Stimulated activated naive B cell treated with anti-CD40 and anti-IgM and Interleukin-4, amounts not matched to agents 10 μg/mL and 1 μg/mL and 100 μg/mL, for 72 hours (primary cell): ENCODE measurements around the gene ASTN1.

Experiments
- ATAC-seq, 2 donors: fragments of 150-1000 bp; cut with Tn5 transposase; replicated peaks; 2 replicates each; pipeline ENCODE4 v1.10.0; 2021; ENCODE audit warnings: moderate library complexity in 1 of 2
- DNase-seq: peaks from one replicate; pipeline ENCODE4 v3.0.0; 2021
- H3K27ac Mint-ChIP-seq: one replicate; pipeline ENCODE4 v1.8.0; 2022; ENCODE audit warnings: mild to moderate bottlenecking, mixed read lengths
- H3K27me3 Mint-ChIP-seq, 2 donors: one replicate each; pipeline ENCODE4 v1.8.0; 2022; ENCODE audit warnings: mixed read lengths in 2 of 2
- H3K36me3 Mint-ChIP-seq, 2 donors: one replicate each; pipeline ENCODE4 v1.8.0; 2022; ENCODE audit warnings: mixed read lengths in 2 of 2, mild to moderate bottlenecking in 1 of 2
- H3K4me1 Mint-ChIP-seq, 2 donors: one replicate each; pipeline ENCODE4 v1.8.0; 2022; ENCODE audit warnings: mixed read lengths in 2 of 2, mild to moderate bottlenecking in 1 of 2
- H3K4me3 Mint-ChIP-seq, 2 donors: one replicate each; pipeline ENCODE4 v1.8.0; 2022; ENCODE audit warnings: mild to moderate bottlenecking in 2 of 2, mixed read lengths in 2 of 2, moderate library complexity in 1 of 2
- H3K9me3 Mint-ChIP-seq, 2 donors: one replicate each; pipeline ENCODE4 v1.8.0; 2022; ENCODE audit warnings: mixed read lengths in 2 of 2, mild to moderate bottlenecking in 1 of 2

ASTN1 gene

DNA sequence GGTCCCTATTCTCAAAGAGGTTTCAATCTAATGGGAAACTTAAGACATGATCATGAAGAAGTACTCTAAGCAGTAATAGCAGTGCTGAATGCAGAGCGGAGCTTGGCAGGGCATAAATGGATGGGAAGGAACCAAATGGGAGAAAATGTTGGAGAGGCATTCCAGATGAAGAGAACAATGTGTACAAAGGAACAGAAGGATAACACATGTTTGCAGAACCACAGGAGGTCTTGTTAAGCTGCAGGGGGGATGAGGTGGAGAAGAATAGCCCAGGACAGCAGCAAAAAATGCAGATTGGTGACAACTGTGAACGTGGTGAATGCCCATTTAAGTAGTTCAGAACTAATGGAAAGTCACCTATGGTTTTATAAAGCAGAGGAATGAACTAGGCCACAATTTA is 99.1 kb downstream of the ASTN1 start:
- H3K9me3 Mint-ChIP-seq, result peaks cover 0 to 3% of the 10 kb centered on the region in 2 donors
- no peak overlapping the region for H3K27ac Mint-ChIP-seq
- H3K4me3 Mint-ChIP-seq, result no peak overlapping the region
- H3K27me3 Mint-ChIP-seq, result peaks cover 0 to 6% of the 10 kb centered on the region in 2 donors
- H3K36me3 Mint-ChIP-seq, result no peaks in the 10 kb centered on the region
- no peak for ATAC-seq
- DNase-seq, result no peak
- no peaks in the 10 kb centered on the region for H3K4me1 Mint-ChIP-seq

DNA sequence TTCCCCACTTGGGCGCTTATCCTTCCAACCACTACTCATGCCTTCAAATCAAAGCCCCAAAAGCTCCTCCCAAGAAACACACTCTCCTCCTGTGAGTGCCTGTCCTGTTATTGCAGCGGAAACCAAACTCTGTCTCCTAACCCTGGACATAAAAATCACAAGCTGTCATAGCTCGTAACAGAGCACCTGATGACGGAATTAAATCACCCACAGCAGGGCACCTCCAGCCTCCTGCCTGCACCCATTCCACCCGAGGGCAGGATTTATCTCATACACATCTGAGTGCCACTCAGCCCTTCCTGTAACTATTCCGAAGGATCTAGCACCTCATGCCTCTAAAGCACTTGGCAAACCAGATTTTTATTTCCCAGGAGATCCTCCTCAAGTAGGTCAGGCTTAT is 100.9 kb downstream of the ASTN1 start:
- DNase-seq, result no peak
- Mint-ChIP-seq H3K27ac (no peak overlapping the region), H3K27me3 (peaks cover 0 to 6% of the 10 kb centered on the region in 2 donors), H3K4me3 (no peak overlapping the region), H3K36me3 (no peaks in the 10 kb centered on the region), H3K9me3 (peaks cover 0 to 3% of the 10 kb centered on the region in 2 donors), H3K4me1 (no peaks in the 10 kb centered on the region)
- ATAC-seq, result no peak

DNA sequence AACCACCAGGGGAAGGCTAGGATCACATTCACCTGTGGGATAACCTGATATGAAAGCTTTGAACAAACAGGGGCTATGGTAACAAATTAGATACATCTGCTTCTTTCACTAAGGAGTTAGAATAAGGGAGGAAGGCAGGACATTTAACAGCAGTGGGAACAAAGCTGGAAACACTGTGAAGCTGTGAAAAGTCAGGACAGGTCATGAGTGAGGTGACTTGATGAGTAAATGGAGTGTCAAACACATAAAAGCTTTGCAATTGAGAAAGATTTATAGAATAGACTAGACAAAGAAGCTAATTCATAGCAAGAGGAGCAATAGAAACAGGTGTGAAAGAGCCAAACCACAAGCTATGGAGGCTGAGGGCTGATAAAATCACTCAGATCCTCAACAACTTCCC is 110.0 kb downstream of the ASTN1 start:
- DNase-seq (no peak), ATAC-seq (no peak)
- peaks cover 0 to 4% of the 10 kb centered on the region in 2 donors for H3K27me3 Mint-ChIP-seq
- H3K9me3 Mint-ChIP-seq, result no peaks in the 10 kb centered on the region
- peaks cover 0 to 1% of the 10 kb centered on the region in 2 donors for H3K4me1 Mint-ChIP-seq
- no peak overlapping the region for H3K27ac Mint-ChIP-seq
- H3K4me3 Mint-ChIP-seq, result no peak overlapping the region
- H3K36me3 Mint-ChIP-seq, result no peaks in the 10 kb centered on the region

DNA sequence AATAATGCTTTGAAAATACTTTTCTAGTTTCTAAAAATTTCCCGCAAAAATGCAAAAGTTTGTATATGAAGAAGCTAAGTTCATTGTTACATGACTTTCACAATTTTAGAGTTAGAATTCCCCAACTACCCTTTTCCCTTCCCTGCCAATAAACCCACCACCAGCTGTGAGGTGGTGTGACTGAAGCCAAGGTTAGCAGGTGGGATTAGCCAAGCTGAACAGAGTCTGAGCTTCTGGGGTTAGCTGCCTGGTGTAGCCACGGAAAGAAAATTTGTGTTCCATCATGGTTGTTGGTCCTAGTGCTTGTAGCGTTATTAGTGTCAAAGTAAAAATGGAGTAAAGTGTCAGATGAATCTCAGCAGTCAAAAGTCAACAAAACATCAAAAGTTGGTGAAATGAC is 110.9 kb downstream of the ASTN1 start:
- no peaks in the 10 kb centered on the region for H3K9me3 Mint-ChIP-seq
- no peaks in the 10 kb centered on the region for H3K36me3 Mint-ChIP-seq
- ATAC-seq (peak in 1 of 2 donors; percentile 43), DNase-seq (no peak)
- no peak overlapping the region for H3K27ac Mint-ChIP-seq
- H3K27me3 Mint-ChIP-seq, result peaks cover 0 to 7% of the 10 kb centered on the region in 2 donors
- H3K4me1 Mint-ChIP-seq, result peaks cover 0 to 1% of the 10 kb centered on the region in 2 donors
- no peak overlapping the region for H3K4me3 Mint-ChIP-seq

DNA sequence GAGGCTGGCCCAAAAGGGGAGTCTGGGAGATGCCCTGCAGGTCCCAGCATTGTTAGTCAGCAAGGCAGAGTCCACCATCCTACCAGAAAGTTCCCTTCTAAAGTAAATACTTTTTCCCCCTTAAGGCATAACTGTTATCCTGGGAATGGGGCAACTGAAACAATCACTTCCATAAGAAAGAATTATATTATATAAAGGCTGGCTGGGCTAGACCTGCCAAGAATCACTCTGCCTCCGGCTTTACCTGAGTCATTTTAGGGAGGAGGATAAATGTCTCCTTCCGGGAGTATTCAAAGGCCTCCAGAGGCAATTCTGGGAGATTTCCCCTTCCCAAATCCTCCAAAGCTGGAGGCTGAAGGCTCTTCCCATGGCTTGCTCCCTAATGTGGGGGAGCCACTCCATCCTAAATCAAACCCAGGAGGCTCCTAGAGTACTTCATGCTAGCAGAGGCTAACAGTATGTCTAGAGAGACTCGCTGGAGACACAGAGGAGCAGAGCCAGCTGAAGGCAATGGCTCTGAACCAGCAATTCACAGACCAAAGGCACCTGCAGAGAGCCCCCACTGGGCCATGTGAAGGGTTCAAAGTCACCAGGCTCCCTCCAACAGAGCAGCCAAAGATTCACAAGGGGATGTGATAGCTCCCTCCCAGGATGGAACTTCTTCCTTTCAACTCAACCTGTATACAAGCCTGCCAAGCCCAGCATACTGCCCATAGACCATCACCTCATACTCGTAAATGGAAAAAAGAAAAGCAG is 116.0 kb downstream of the ASTN1 start:
- ATAC-seq, result no peak
- H3K9me3 Mint-ChIP-seq, result peaks cover 0 to 4% of the 10 kb centered on the region in 2 donors
- peaks cover 0 to 1% of the 10 kb centered on the region in 2 donors for H3K4me1 Mint-ChIP-seq
- H3K27me3 Mint-ChIP-seq, result peaks cover 3 to 15% of the 10 kb centered on the region in 2 donors
- no peak overlapping the region for H3K4me3 Mint-ChIP-seq
- no peaks in the 10 kb centered on the region for H3K36me3 Mint-ChIP-seq
- H3K27ac Mint-ChIP-seq, result no peak overlapping the region
- DNase-seq, result no peak

DNA sequence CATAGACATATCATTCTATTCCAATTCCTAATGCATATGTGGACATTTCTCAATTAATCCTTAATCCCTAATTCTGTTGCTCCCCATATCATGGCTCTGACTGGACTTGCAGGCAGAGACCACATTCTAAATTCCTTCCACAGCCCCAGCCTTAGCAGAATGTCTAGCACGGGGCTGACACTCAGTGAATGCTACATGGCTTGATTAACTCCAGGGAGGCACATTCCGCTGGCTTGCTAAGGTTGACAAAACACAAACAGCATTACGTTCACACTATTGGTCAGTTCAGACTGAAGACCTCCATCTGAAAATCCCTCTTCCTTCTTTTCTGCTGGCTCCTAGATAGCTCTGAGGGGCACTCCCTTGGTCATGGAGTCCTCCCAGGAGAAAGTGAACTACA is 119.4 kb downstream of the ASTN1 start:
- Mint-ChIP-seq H3K9me3 (peaks cover 0 to 4% of the 10 kb centered on the region in 2 donors), H3K27ac (no peak overlapping the region), H3K36me3 (no peaks in the 10 kb centered on the region), H3K27me3 (peaks cover 3 to 15% of the 10 kb centered on the region in 2 donors), H3K4me1 (no peaks in the 10 kb centered on the region), H3K4me3 (no peak overlapping the region)
- ATAC-seq, result no peak
- DNase-seq, result no peak

DNA sequence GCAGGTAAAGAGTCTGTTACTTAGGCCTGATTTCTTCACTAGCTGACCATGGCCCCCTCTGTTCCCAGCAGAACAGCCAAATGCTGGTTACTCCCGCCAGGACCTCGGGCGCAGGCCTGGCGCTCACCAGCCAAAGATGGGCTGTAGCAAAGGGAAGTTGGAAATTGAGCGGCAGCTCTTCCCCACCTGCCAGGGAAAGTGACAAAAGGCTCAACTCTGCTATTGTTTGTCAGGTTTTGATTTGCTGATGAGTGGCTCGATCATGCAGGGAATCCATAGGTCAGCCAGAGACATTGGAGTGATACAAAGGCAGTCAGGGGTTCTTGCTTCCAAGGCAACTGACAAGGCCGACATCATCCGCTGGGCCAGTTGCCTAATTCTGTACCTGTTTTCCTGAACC is 120.1 kb downstream of the ASTN1 start:
- no peak for DNase-seq
- ATAC-seq, result no peak
- no peak overlapping the region for H3K27ac Mint-ChIP-seq
- no peaks in the 10 kb centered on the region for H3K4me1 Mint-ChIP-seq
- H3K27me3 Mint-ChIP-seq, result peaks cover 7 to 14% of the 10 kb centered on the region in 2 donors
- H3K4me3 Mint-ChIP-seq, result no peak overlapping the region
- peaks cover 0 to 4% of the 10 kb centered on the region in 2 donors for H3K9me3 Mint-ChIP-seq
- no peaks in the 10 kb centered on the region for H3K36me3 Mint-ChIP-seq

DNA sequence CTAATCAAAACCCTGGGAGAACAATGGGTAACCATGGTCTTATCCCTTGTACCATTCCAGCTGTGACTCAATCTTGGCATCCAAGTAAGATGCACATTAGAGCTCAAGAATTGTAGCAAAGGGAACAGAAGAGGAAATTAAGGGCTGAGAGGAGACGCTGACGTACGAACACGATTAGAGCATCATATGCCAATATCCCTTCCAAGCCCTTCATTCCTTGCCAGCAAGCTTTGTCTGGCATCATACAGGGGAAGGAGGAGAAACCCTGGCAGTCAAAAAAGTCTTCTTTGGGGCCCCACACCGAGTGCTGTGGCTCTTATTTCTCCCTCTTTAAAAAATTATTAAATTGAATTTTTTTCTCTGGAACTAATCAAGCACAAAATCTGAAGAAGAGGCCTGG is 120.9 kb downstream of the ASTN1 start:
- Mint-ChIP-seq H3K9me3 (peaks cover 0 to 4% of the 10 kb centered on the region in 2 donors), H3K36me3 (no peaks in the 10 kb centered on the region), H3K27me3 (peaks cover 7 to 13% of the 10 kb centered on the region in 2 donors), H3K4me1 (no peaks in the 10 kb centered on the region), H3K27ac (no peak overlapping the region), H3K4me3 (no peak overlapping the region)
- no peak for DNase-seq
- ATAC-seq, result no peak

DNA sequence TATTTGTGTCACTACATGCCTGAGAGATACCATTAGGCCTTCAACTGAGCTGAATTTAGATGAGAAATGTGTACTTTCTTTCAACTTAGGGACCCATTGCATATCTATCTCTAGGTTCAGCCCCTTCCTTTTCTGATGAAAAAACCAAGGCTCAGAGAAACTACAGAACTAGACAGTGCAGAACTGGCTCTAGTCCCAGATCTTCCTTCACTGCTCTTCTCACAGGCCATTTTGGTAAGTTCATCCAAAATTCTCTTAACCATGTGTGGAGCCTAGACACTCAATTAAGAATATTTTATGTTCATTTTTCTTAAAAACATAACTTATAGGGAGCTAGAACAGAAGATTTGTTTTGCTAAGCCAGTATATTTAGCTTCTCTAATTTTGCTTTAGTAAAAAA is 128.9 kb downstream of the ASTN1 start:
- DNase-seq, result no peak
- Mint-ChIP-seq H3K9me3 (no peaks in the 10 kb centered on the region), H3K27ac (no peak overlapping the region), H3K36me3 (no peaks in the 10 kb centered on the region), H3K4me3 (no peak overlapping the region), H3K4me1 (no peaks in the 10 kb centered on the region), H3K27me3 (peaks cover 10 to 14% of the 10 kb centered on the region in 2 donors)
- no peak for ATAC-seq

DNA sequence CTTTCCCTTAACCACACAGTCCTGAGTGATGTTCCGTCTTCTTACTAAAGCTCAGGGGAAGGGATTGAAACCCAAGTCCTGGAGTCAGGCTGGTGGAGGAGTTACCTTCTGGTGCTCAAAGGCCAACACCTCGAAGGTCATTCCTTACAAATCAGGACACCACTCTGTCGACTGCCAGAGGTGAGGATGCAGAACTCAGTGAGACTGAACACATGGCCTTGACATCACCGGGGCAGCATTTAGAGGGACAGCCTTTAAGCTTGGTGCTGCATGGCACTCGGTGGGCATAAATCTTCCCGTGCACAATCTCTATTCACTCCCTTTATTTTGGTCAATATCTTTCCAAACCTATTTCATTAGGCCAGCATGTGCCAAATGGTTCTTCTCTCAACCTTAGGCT is 130.9 kb downstream of the ASTN1 start:
- Mint-ChIP-seq H3K36me3 (no peaks in the 10 kb centered on the region), H3K9me3 (peaks cover 3% of the 10 kb centered on the region in 2 donors), H3K27ac (no peak overlapping the region), H3K4me1 (no peaks in the 10 kb centered on the region), H3K27me3 (peaks cover 5 to 10% of the 10 kb centered on the region in 2 donors), H3K4me3 (no peak overlapping the region)
- no peak for DNase-seq
- no peak for ATAC-seq

DNA sequence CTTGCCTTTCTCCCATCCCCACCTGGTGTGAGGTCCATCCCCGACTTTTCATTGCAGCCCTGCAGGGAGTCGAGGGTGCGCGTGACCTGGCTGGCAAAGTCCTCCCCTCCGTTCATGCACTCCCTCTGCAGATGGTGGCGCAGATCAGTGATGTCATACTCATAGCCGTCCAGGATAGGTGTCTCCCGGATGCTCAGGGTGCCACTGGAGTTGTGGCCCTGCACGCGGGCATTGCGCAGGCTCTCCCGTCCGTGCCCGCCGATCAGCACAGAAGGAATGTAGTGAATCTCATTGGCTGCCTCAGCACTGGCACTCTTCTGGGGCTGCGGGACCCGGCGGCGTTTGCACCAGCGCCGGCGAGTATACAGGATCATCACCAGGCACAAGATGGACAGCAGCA is 132.1 kb downstream of the ASTN1 start:
- Mint-ChIP-seq H3K27me3 (peaks cover 0 to 6% of the 10 kb centered on the region in 2 donors), H3K27ac (no peak overlapping the region), H3K4me1 (no peaks in the 10 kb centered on the region), H3K4me3 (no peak overlapping the region), H3K36me3 (no peaks in the 10 kb centered on the region), H3K9me3 (peaks cover 3 to 4% of the 10 kb centered on the region in 2 donors)
- DNase-seq, result no peak
- ATAC-seq, result no peak

DNA sequence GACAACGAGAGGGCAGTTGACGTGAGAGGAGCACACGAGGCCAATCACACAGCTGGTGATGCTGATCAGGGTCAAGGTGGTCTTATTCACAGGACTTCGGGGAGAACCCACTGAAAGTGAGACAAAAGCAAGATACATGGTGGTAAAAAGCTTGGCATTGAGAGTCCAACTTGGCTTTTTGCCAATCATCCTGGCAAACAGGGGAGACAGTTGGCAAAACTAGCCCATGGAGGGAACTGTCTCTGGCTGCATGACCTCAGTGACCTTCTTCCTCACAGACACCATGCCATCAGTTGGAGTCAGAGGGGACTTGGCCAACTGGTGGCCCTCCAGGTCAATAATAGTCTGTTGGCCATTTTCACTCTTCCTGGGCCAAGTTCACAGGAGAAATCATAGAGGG is 139.9 kb downstream of the ASTN1 start:
- Mint-ChIP-seq H3K36me3 (no peaks in the 10 kb centered on the region), H3K27ac (no peak overlapping the region), H3K9me3 (peaks cover 3 to 4% of the 10 kb centered on the region in 2 donors), H3K4me3 (no peak overlapping the region), H3K27me3 (no peaks in the 10 kb centered on the region), H3K4me1 (no peaks in the 10 kb centered on the region)
- ATAC-seq (no peak), DNase-seq (no peak)

DNA sequence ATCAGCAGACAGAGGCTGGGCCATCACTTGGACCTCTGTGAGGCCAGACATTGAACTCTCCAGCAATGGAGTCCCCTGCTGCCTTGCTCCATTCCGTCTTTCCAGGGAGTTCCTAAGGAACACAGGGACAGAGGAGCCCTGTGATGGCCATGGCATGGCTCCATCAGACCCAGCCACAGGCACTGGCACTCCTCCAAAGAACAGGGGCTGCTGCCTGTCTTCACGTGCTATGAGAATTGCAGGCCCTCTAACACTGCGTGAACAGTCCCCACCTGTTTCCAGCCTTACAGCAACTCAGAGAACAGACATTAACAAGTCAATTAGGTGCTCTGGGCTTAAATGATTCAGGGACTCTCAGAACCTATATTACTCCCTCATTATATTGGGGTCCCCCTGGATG is 140.8 kb downstream of the ASTN1 start:
- no peaks in the 10 kb centered on the region for H3K36me3 Mint-ChIP-seq
- H3K4me1 Mint-ChIP-seq, result no peaks in the 10 kb centered on the region
- H3K27ac Mint-ChIP-seq, result no peak overlapping the region
- H3K9me3 Mint-ChIP-seq, result peaks cover 0 to 1% of the 10 kb centered on the region in 2 donors
- DNase-seq, result no peak
- H3K4me3 Mint-ChIP-seq, result no peak overlapping the region
- H3K27me3 Mint-ChIP-seq, result no peaks in the 10 kb centered on the region
- no peak for ATAC-seq

DNA sequence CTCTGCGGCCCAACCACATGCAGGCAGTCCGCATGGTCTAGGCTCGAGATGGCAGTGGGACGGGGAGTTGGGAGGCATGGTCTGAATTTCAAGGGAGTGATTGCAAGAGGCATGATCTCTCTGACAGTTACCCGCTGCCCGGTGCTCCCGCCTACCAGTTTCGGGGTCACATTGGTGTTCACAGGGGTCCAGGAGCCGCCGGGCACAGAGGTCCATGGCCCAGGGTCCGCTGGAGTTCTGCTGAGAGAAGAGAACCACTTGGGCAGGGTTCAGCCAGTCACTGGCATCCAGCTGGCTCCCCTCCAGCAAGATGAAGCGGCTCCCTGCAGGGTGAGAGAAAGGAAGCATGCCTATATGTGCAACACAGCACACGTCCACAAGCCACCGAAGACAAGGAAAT is 141.3 kb downstream of the ASTN1 start:
- H3K36me3 Mint-ChIP-seq, result no peaks in the 10 kb centered on the region
- H3K4me1 Mint-ChIP-seq, result no peaks in the 10 kb centered on the region
- H3K4me3 Mint-ChIP-seq, result no peak overlapping the region
- ATAC-seq (no peak), DNase-seq (no peak)
- peaks cover 0 to 1% of the 10 kb centered on the region in 2 donors for H3K9me3 Mint-ChIP-seq
- peaks cover 0 to 3% of the 10 kb centered on the region in 2 donors for H3K27me3 Mint-ChIP-seq
- H3K27ac Mint-ChIP-seq, result no peak overlapping the region

DNA sequence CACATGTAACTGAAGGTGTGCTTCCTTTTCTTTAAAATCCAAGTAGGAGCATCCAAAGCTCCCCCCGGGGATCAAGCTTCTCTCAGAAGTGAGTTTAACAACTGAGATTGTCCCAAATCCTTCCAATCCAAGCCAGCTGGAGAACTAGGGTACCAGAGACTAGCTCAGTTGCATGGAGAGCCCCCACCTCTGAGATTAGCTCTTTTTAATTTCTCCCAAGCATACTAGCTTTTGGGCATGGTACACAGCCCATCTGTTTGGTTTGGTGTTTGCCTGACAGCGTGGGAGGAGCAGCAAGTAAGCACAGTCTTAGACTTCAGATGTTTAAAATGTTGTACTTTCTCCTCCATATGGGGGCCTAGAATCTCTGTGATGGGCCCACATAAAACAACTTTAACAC is 142.8 kb downstream of the ASTN1 start:
- H3K27me3 Mint-ChIP-seq, result peaks cover 3 to 7% of the 10 kb centered on the region in 2 donors
- H3K4me3 Mint-ChIP-seq, result no peak overlapping the region
- ATAC-seq, result no peak
- H3K27ac Mint-ChIP-seq, result no peak overlapping the region
- no peaks in the 10 kb centered on the region for H3K9me3 Mint-ChIP-seq
- H3K36me3 Mint-ChIP-seq, result no peaks in the 10 kb centered on the region
- no peaks in the 10 kb centered on the region for H3K4me1 Mint-ChIP-seq
- no peak for DNase-seq
